RWPE1 (cell line): ENCODE data around the gene INO80.

Experiments
- CTCF ChIA-PET: fragments of 350-600 bp; sonication (Branson Sonifier 250); formaldehyde crosslinking; extraction: SDS; loops from one replicate; lab custom pipeline; 2021; lab: Yijun Ruan, JAX
- POLR2A ChIA-PET: fragments of 400-600 bp; formaldehyde crosslinking; extraction: SDS; loops from one replicate; lab custom pipeline; 2020; ENCODE audit warnings: antibody characterized with exemption; ENCODE audit not compliant: low non-redundant PET; lab: Yijun Ruan, JAX
- DNase-seq: peaks from one replicate; pipeline ENCODE4 v3.0.0; 2012; ENCODE audit warnings: low spot score
- H3K27ac ChIP-seq: fragments of 450-650 bp; 2 replicates; pipeline ENCODE4 v1.5.1; 2017
- TF ChIP-seq, protein P1 (sequence below): fragments of 450-650 bp; conservative IDR thresholded peaks from 2 replicates; pipeline ENCODE4 v1.5.1; 2017; ENCODE audit warnings: low read depth, mild to moderate bottlenecking

INO80 gene

DNA sequence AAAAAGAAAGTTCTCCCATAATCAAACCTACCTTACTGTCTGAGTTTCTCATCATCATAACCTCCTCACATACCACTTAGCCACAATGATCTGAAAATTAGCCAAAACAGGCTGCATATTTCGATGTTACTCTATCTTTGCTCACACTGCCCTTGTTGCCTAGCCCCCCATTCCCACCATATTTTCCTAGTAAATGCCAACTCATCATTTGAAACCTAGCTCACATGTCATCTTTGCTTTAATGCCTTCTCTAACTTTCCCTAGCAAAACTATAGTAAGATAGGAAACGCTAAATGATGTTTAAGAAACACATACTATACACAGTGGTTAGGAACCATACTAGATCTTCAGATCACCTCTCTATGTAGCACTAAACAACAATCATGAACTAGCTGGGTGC is 64.9 kb downstream of the INO80 start:
- ChIA-PET CTCF (no interaction called here), POLR2A (no interaction called here)
- H3K27ac ChIP-seq: no peak overlapping the region
- no peak for DNase-seq
- TF ChIP-seq, protein P1, sequence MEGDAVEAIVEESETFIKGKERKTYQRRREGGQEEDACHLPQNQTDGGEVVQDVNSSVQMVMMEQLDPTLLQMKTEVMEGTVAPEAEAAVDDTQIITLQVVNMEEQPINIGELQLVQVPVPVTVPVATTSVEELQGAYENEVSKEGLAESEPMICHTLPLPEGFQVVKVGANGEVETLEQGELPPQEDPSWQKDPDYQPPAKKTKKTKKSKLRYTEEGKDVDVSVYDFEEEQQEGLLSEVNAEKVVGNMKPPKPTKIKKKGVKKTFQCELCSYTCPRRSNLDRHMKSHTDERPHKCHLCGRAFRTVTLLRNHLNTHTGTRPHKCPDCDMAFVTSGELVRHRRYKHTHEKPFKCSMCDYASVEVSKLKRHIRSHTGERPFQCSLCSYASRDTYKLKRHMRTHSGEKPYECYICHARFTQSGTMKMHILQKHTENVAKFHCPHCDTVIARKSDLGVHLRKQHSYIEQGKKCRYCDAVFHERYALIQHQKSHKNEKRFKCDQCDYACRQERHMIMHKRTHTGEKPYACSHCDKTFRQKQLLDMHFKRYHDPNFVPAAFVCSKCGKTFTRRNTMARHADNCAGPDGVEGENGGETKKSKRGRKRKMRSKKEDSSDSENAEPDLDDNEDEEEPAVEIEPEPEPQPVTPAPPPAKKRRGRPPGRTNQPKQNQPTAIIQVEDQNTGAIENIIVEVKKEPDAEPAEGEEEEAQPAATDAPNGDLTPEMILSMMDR: no peak

- CTCF ChIA-PET: no interaction called here
- H3K27ac ChIP-seq: no peak overlapping the region
- TF ChIP-seq, protein P1: no peak
- no peak for DNase-seq
- POLR2A ChIA-PET: no interaction called here
These were observed 67.2 kb downstream of the INO80 start for GRCh38 chr15:41048852-41049251.

GRCh38 chr15:41048397-41048796 is 67.7 kb downstream of the INO80 start:
- no peak overlapping the region for H3K27ac ChIP-seq
- TF ChIP-seq, protein P1: no peak
- ChIA-PET POLR2A (no interaction called here), CTCF (no interaction called here)
- DNase-seq: no peak

GRCh38 chr15:41047474-41047873 is 68.6 kb downstream of the INO80 start:
- no peak overlapping the region for H3K27ac ChIP-seq
- DNase-seq: no peak
- CTCF ChIA-PET: no interaction called here
- TF ChIP-seq, protein P1: no peak
- POLR2A ChIA-PET: no interaction called here

DNA sequence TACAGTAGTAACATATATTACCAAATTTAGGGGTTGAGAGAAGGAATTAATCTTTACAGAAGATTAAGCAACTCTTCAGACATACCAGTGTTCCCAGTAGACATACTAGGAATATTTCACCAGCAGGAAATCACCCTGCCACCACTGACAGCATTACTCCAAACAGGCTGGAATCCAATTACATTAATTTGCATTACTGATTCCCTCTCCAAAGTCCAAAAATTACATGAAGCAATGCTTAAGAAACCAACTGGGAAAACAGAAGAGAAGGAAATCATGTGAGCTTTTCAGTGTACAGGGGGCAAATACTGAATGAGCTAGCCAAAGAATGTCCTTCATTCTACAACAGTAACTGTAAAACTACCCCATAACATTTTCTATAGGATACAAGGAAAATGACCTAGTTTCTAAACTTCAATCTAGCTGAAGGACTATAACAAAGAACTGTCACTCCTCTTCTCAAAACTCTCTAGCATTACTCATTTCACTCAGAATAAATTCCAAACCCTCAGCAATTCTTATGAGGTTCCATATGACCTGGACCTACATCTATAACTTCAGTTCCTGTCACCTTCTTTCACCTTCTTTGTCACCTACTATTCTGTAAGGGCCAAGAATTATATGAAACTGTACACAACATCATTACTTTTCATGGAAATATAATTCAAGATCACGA is 72.7 kb downstream of the INO80 start:
- ChIA-PET POLR2A (no interaction called here), CTCF (interaction anchor here (0.6 to 0.7 kb wide), 2 partner anchors 67 to 175 kb away, joined by 3 to 4 read pairs; no protein-coding TSS in a partner anchor)
- no peak for DNase-seq
- TF ChIP-seq, protein P1: no peak
- no peak overlapping the region for H3K27ac ChIP-seq

DNA sequence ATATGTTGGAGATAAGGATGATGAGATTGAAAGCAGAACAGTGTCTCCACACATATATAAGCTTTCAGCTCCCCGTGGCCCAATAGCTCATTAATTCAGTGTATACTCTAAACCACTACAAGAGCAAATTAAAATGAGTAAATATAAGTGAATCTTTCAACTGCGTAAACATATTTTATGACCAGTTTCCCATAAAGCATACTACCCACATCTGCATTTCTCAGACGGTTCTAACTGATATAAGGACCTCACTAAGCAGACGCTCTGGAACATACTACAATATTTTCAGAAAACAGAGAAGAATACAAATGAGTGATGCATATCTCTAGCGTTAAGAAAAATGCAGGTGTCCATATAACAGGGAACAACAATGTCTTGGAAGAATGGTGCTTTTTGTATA is 73.2 kb downstream of the INO80 start:
- ChIA-PET POLR2A (no interaction called here), CTCF (interaction anchor here (0.6 kb wide), 1 partner anchor 176 kb away, joined by 3 read pairs; no protein-coding TSS in a partner anchor)
- no peak for DNase-seq
- TF ChIP-seq, protein P1: no peak
- H3K27ac ChIP-seq: no peak overlapping the region
